HL-60 (cell line): Measurements from ENCODE around the gene SEC11A.
"Not testable (repeated sequence)": the region's sequence is repeated elsewhere in the genome, so short reads cannot be mapped to it uniquely, and the experiment has no call there.

ENCODE experiments used
- DNase-seq, 2 experiments: peaks; one replicate each; pipeline ENCODE4 v3.0.0-alpha.2; 2010 to 2020; ENCODE audit warnings: low read depth in 1 of 2, low spot score in 1 of 2
- H3K27ac ChIP-seq: fragments of 250-450 bp; sonication (Bioruptor Pico); replicated peaks from 2 replicates; pipeline ENCODE4 v1.5.1; 2020; ENCODE audit warnings: mild to moderate bottlenecking, moderate library complexity
- H3K27me3 ChIP-seq: fragments of 250-450 bp; sonication (Bioruptor Pico); 2 replicates; pipeline ENCODE4 v1.5.1; 2021; ENCODE audit warnings: mild to moderate bottlenecking, moderate library complexity; ENCODE audit not compliant: insufficient read depth, poor library complexity, severe bottlenecking
- H3K4me3 ChIP-seq: replicated peaks from 2 replicates; pipeline ENCODE4 v1.5.1; 2011; ENCODE audit warnings: mild to moderate bottlenecking, control low read depth, low read length; ENCODE audit not compliant: insufficient read depth
- GABPA ChIP-seq: IDR thresholded peaks from 2 replicates; pipeline ENCODE4 v1.6.1; 2012; ENCODE audit warnings: low read depth
- POLR2AphosphoS5 ChIP-seq: IDR thresholded peaks from 2 replicates; pipeline ENCODE4 v1.6.1; 2012; ENCODE audit warnings: low read depth
- SPI1 ChIP-seq: IDR thresholded peaks from 2 replicates; pipeline ENCODE4 v1.6.1; 2012; ENCODE audit warnings: low read depth, mild to moderate bottlenecking, borderline replicate concordance
- TF ChIP-seq, protein P1 (sequence below): IDR thresholded peaks from 2 replicates; pipeline ENCODE4 v1.6.1; 2012; ENCODE audit warnings: low read depth; ENCODE audit not compliant: insufficient replicate concordance
- TF ChIP-seq, protein P2 (sequence below): IDR thresholded peaks from one replicate; pipeline ENCODE4 v1.5.1; 2011; ENCODE audit warnings: low read length, control low read depth, inconsistent platforms; ENCODE audit not compliant: insufficient read depth

The SEC11A gene

DNA sequence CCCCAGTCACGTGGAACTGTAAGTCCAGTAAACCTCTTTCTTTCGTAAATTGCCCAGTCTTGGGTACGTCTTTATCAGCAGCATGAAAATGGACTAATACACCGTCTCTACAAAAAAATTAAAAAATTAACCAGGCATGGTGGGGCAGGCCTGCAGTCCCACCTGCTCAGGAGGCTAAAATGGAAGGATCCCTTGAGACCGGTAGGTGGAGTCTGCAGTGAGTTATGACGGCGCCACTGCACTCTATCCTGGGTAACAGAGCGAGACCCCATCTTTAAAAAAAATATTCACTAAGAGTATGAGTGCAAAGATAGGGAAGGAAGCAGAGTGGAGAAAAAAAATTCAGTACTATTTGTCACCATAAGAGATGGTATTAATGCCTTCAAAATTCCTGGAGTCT is 25.6 kb downstream of the SEC11A start:
- DNase-seq: no peak
- Histone ChIP-seq H3K27ac (no peak overlapping the region), H3K4me3 (no peak overlapping the region), H3K27me3 (no peaks in the 10 kb centered on the region)
- TF ChIP-seq, protein P1, sequence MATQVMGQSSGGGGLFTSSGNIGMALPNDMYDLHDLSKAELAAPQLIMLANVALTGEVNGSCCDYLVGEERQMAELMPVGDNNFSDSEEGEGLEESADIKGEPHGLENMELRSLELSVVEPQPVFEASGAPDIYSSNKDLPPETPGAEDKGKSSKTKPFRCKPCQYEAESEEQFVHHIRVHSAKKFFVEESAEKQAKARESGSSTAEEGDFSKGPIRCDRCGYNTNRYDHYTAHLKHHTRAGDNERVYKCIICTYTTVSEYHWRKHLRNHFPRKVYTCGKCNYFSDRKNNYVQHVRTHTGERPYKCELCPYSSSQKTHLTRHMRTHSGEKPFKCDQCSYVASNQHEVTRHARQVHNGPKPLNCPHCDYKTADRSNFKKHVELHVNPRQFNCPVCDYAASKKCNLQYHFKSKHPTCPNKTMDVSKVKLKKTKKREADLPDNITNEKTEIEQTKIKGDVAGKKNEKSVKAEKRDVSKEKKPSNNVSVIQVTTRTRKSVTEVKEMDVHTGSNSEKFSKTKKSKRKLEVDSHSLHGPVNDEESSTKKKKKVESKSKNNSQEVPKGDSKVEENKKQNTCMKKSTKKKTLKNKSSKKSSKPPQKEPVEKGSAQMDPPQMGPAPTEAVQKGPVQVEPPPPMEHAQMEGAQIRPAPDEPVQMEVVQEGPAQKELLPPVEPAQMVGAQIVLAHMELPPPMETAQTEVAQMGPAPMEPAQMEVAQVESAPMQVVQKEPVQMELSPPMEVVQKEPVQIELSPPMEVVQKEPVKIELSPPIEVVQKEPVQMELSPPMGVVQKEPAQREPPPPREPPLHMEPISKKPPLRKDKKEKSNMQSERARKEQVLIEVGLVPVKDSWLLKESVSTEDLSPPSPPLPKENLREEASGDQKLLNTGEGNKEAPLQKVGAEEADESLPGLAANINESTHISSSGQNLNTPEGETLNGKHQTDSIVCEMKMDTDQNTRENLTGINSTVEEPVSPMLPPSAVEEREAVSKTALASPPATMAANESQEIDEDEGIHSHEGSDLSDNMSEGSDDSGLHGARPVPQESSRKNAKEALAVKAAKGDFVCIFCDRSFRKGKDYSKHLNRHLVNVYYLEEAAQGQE: no peak
- TF ChIP-seq POLR2AphosphoS5 (no peak), GABPA (no peak)

DNA sequence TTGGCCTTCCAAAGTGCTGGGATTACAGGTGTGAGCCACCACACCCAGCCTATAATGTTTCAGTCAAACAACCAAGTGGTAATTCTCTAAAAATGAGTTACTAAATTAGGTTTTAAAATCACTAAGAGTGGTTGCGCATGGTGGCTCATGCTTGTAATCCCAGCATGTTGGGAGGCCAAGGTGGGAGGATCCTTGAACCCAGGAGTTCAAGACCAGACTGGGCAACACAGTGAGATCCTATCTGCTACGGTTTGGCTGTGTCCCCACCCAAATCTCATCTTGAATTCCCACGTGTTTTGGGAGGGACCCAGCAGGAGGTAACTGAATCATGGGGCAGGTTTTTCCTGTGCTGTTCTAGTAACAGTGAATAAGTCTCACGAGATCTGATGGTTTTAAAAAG is 26.1 kb downstream of the SEC11A start:
- TF ChIP-seq, protein P2, sequence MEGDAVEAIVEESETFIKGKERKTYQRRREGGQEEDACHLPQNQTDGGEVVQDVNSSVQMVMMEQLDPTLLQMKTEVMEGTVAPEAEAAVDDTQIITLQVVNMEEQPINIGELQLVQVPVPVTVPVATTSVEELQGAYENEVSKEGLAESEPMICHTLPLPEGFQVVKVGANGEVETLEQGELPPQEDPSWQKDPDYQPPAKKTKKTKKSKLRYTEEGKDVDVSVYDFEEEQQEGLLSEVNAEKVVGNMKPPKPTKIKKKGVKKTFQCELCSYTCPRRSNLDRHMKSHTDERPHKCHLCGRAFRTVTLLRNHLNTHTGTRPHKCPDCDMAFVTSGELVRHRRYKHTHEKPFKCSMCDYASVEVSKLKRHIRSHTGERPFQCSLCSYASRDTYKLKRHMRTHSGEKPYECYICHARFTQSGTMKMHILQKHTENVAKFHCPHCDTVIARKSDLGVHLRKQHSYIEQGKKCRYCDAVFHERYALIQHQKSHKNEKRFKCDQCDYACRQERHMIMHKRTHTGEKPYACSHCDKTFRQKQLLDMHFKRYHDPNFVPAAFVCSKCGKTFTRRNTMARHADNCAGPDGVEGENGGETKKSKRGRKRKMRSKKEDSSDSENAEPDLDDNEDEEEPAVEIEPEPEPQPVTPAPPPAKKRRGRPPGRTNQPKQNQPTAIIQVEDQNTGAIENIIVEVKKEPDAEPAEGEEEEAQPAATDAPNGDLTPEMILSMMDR: no peak
- TF ChIP-seq POLR2AphosphoS5: no peak
- TF ChIP-seq, protein P1: no peak
- TF ChIP-seq GABPA: no peak
- TF ChIP-seq SPI1: no peak
- no peak for DNase-seq
- no peak overlapping the region for H3K27ac ChIP-seq
- H3K27me3 ChIP-seq: no peaks in the 10 kb centered on the region
- H3K4me3 ChIP-seq: no peak overlapping the region

DNA sequence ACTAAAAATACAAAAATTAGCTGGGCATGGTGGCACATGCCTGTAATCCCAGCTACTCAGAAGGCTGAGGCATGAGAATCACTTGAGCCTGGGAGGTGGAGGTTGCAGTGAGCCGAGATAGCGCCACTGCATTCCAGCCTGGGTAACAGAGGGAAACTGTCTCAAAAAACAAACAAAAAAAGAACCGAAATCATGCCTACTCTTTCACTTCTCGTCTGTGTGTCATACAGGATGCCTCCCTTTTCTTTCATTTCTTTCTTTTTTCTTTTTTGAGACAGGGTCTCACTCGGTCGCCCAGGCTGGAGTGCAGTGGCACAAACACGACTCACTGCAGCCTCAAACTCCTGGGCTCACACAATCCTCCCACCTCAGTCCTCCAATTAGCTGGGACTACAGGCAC is 29.5 kb downstream of the SEC11A start:
- H3K4me3 ChIP-seq, H3K27me3 ChIP-seq, H3K27ac ChIP-seq, DNase-seq: not testable (repeated sequence)

DNA sequence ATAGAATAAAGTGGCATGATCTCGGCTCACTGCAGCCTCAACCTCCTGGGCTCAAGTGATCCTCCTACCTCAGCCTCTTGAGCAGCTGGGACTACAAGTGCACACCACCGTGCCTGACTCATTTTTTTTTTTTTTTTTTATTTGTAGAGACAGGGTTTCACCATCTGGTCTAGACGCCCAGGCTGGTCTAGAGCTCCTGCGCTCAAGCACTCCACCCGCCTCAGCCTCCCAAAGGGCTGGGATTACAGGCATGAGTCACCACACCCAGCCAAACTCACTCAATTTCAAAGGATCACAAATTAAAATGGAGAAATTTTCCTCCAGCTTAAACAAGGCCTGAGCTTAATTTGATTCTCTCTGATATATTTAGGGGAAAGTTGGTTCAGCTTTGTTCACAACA is 30.6 kb downstream of the SEC11A start:
- H3K27ac ChIP-seq: no peak overlapping the region
- no peak for DNase-seq
- no peak for TF ChIP-seq GABPA
- TF ChIP-seq SPI1: no peak
- TF ChIP-seq, protein P2: no peak

DNA sequence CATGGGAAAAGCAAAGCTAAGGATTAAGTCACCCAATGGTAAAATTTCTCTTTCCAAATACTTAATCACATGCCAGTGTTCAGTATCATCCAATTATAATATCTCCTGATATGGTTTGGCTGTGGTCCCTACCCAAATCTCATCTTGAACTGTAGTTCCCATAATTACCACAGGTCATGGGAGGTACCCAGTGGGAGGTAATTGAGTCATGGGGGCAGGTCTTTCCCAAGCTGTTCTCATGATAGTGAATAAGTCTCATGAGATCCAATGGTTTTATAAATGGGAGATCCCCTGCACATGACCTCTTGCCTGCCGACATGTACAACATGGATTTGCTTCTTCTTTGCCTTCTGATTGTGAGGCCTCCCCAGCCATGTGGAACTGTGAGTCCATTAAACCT is 31.8 kb downstream of the SEC11A start:
- Histone ChIP-seq H3K4me3 (no peak overlapping the region), H3K27me3 (no peaks in the 10 kb centered on the region), H3K27ac (no peak overlapping the region)
- DNase-seq: no peak
- TF ChIP-seq POLR2AphosphoS5 (no peak), SPI1 (no peak)

More for the DNA sequence above, 30.6 kb downstream of the SEC11A start:
- Histone ChIP-seq H3K27me3 (no peaks in the 10 kb centered on the region), H3K4me3 (no peak overlapping the region)

DNA sequence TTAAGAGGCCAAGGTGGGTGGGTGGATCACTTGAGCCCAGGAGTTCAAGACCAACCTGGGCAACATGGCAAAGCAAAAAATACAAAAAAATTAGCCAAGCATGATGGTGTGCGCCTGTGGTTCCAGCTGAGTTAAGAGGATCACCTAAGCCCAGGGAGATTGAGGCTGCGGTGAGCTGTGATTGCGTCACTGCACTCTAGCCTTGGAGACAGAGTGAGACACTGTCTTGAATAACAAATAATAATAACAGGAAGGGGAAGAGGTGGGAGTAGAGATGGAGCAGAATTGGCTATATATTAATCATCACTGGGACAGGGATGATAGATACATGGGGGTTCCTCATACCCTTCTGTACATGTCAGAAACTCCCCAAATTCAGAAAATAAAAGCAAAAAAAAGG is 34.1 kb downstream of the SEC11A start:
- no peaks in the 10 kb centered on the region for H3K27me3 ChIP-seq
- DNase-seq: peak; percentile 56 to 65
- no peak overlapping the region for H3K27ac ChIP-seq
- no peak overlapping the region for H3K4me3 ChIP-seq
- no peak for TF ChIP-seq POLR2AphosphoS5
- no peak for TF ChIP-seq GABPA
- TF ChIP-seq, protein P2: no peak
